OCI-LY3 (cell line): ENCODE measurements around the gene ANKRD22.

Source experiments
- H2AFZ ChIP-seq: fragments of 200-600, 300-600 bp; shearing (Covaris generic); 2 replicates; pipeline ENCODE4 v1.6.0; 2014; ENCODE audit warnings: antibody characterized with exemption, low read depth, low read length
- H3K27ac ChIP-seq: fragments of 200-600, 300-600 bp; sonication (generic); 2 replicates; pipeline ENCODE4 v1.5.1; 2014; ENCODE audit warnings: mild to moderate bottlenecking, low read length, moderate library complexity, mixed read lengths
- H3K27me3 ChIP-seq: fragments of 200-600, 300-600 bp; sonication (generic); 2 replicates; pipeline ENCODE4 v1.6.1; 2014; ENCODE audit warnings: low read depth, low read length, mixed read lengths
- H3K36me3 ChIP-seq: fragments of 200-600, 300-600 bp; sonication (generic); replicated peaks from 2 replicates; pipeline ENCODE3; 2014; ENCODE audit warnings: low read depth, low read length, mixed read lengths
- H3K4me1 ChIP-seq: fragments of 300-600, 200-600 bp; sonication (generic); 2 replicates; pipeline ENCODE4 v1.6.1; 2014; ENCODE audit warnings: low read length, mixed read lengths
- H3K4me2 ChIP-seq: fragments of 200-600, 300-600 bp; sonication (generic); 2 replicates; pipeline ENCODE4 v1.6.1; 2014; ENCODE audit warnings: low read length, mixed read lengths
- H3K4me3 ChIP-seq: fragments of 300-600, 200-600 bp; sonication (generic); 2 replicates; pipeline ENCODE4 v1.5.1; 2014; ENCODE audit warnings: antibody characterized with exemption, mild to moderate bottlenecking, low read length, moderate library complexity
- H3K79me2 ChIP-seq: fragments of 300-600, 200-600 bp; shearing (Covaris generic); 2 replicates; pipeline ENCODE4 v1.6.1; 2014; ENCODE audit warnings: mild to moderate bottlenecking, low read length, mixed read lengths
- H3K9ac ChIP-seq: fragments of 300-600, 200-600 bp; shearing (Covaris generic); 2 replicates; pipeline ENCODE4 v1.6.0; 2014; ENCODE audit warnings: mild to moderate bottlenecking, low read length, moderate library complexity
- H3K9me3 ChIP-seq: fragments of 200-600, 300-600 bp; shearing (Covaris generic); 2 replicates; pipeline ENCODE4 v1.6.1; 2014; ENCODE audit warnings: low read length, mixed read lengths; ENCODE audit not compliant: insufficient read depth
- H4K20me1 ChIP-seq: fragments of 200-600, 300-600 bp; sonication (generic); 2 replicates; pipeline ENCODE4 v1.6.1; 2016; ENCODE audit warnings: low read length, mixed read lengths; ENCODE audit not compliant: insufficient read depth
- CTCF ChIP-seq: fragments of 200-600, 300-600 bp; sonication (generic); IDR thresholded peaks from 2 replicates; pipeline ENCODE4 v1.5.1; 2014; ENCODE audit warnings: antibody characterized with exemption, low read length, low read depth
- EZH2phosphoT487 ChIP-seq: fragments of 200-600 bp; shearing (Covaris generic); IDR thresholded peaks from 2 replicates; pipeline ENCODE4 v1.6.1; 2018; ENCODE audit warnings: antibody characterized with exemption, mixed run types, low read depth

ANKRD22 gene

GRCh38 chr10:88826388-88826787 is 25.3 kb downstream of the ANKRD22 start:
- Histone ChIP-seq H3K4me1 (peaks cover 10% of the 10 kb centered on the region), H3K27me3 (no peaks in the 10 kb centered on the region), H3K9ac (no peak overlapping the region), H2AFZ (no peak overlapping the region), H3K4me2 (no peak overlapping the region), H3K9me3 (no peaks in the 10 kb centered on the region), H3K36me3 (no peaks in the 10 kb centered on the region), H3K4me3 (no peak overlapping the region), H4K20me1 (no peaks in the 10 kb centered on the region), H3K27ac (no peak overlapping the region), H3K79me2 (no peaks in the 10 kb centered on the region)
- TF ChIP-seq EZH2phosphoT487, result no peak

- Histone ChIP-seq H3K9ac (no peak overlapping the region), H3K4me3 (no peak overlapping the region), H4K20me1 (no peaks in the 10 kb centered on the region), H3K79me2 (no peaks in the 10 kb centered on the region), H3K36me3 (no peaks in the 10 kb centered on the region), H3K4me1 (no peaks in the 10 kb centered on the region), H2AFZ (no peak overlapping the region), H3K27me3 (no peaks in the 10 kb centered on the region), H3K27ac (no peak overlapping the region), H3K9me3 (no peaks in the 10 kb centered on the region), H3K4me2 (no peak overlapping the region)
- TF ChIP-seq CTCF (no peak), EZH2phosphoT487 (no peak)
Measured at GRCh38 chr10:88820748-88821401, 30.8 kb downstream of the ANKRD22 start.

GRCh38 chr10:88819290-88819689 is 32.4 kb downstream of the ANKRD22 start:
- Histone ChIP-seq H3K4me2 (no peak overlapping the region), H4K20me1 (no peaks in the 10 kb centered on the region), H3K4me1 (no peaks in the 10 kb centered on the region), H3K36me3 (no peaks in the 10 kb centered on the region), H3K9ac (no peak overlapping the region), H3K27ac (no peak overlapping the region), H3K4me3 (no peak overlapping the region), H2AFZ (no peak overlapping the region), H3K9me3 (no peaks in the 10 kb centered on the region), H3K27me3 (no peaks in the 10 kb centered on the region), H3K79me2 (no peaks in the 10 kb centered on the region)
- TF ChIP-seq EZH2phosphoT487, result no peak
- TF ChIP-seq CTCF, result no peak

- Histone ChIP-seq H3K4me2 (no peak overlapping the region), H3K27ac (no peak overlapping the region), H3K4me1 (peaks cover 17% of the 10 kb centered on the region), H3K79me2 (no peaks in the 10 kb centered on the region), H3K4me3 (no peak overlapping the region), H3K9me3 (no peaks in the 10 kb centered on the region), H3K27me3 (no peaks in the 10 kb centered on the region; the same call in 1 of the 2 replicates), H3K9ac (no peak overlapping the region), H2AFZ (no peak overlapping the region), H3K36me3 (no peaks in the 10 kb centered on the region), H4K20me1 (no peaks in the 10 kb centered on the region)
- no peak for TF ChIP-seq CTCF
- no peak for TF ChIP-seq EZH2phosphoT487
Measured at GRCh38 chr10:88813200-88813599, 38.4 kb downstream of the ANKRD22 start.
